ENCODE measurements around the gene SMARCA4.

DNA sequence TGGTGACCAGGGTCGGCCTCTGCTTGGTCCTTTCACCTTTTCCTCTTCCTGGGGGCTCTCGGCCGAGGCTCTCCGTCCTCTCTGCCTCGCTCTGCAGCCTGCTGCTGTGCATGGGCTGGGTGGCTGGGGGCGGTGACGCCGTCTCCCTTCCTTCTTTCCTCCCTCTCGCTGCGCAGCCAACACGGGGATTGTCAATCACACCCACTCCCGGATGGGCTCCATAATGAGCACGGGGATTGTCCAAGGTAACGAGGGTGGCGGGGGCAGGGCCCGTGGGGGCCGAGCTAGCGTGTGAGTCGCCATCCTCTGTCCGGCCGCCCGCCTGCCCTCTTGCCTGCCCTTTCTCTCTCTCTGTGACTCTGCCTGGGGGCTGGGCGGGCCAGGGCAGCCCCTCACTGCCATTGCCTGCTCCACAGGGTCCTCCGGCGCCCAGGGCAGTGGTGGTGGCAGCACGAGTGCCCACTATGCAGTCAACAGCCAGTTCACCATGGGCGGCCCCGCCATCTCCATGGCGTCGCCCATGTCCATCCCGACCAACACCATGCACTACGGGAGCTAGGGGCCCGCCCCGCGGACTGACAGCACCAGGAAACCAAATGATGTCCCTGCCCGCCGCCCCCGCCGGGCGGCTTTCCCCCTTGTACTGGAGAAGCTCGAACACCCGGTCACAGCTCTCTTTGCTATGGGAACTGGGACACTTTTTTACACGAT lies 39.5 kb upstream of the SMARCA4 start:
- TF ChIP-seq, protein P1, sequence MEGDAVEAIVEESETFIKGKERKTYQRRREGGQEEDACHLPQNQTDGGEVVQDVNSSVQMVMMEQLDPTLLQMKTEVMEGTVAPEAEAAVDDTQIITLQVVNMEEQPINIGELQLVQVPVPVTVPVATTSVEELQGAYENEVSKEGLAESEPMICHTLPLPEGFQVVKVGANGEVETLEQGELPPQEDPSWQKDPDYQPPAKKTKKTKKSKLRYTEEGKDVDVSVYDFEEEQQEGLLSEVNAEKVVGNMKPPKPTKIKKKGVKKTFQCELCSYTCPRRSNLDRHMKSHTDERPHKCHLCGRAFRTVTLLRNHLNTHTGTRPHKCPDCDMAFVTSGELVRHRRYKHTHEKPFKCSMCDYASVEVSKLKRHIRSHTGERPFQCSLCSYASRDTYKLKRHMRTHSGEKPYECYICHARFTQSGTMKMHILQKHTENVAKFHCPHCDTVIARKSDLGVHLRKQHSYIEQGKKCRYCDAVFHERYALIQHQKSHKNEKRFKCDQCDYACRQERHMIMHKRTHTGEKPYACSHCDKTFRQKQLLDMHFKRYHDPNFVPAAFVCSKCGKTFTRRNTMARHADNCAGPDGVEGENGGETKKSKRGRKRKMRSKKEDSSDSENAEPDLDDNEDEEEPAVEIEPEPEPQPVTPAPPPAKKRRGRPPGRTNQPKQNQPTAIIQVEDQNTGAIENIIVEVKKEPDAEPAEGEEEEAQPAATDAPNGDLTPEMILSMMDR (IDR thresholded peaks at IDR 0.05): no peak
- TF ChIP-seq POLR2AphosphoS5 (IDR thresholded peaks at IDR 0.05; ENCODE audit: low read depth, low read length): no peak

Measured in Panc1 (cell line).